H1 (cell line): ENCODE measurements around the gene PDPK1. TPM values are rescaled to one million over a fixed set of nuclear protein-coding genes. Genes with fewer than 3 reads are reported as not detected.
A peak's percentile ranks its signal among the peaks of the same experiment; 100 is the strongest.

ENCODE experiments used
- RFX5 ChIP-seq: IDR thresholded peaks from 2 replicates; pipeline ENCODE4 v1.6.1; 2011; ENCODE audit warnings: low read depth, low read length, improper control_type of control experiment, borderline replicate concordance
- polyA plus RNA-seq, 7 experiments: library from polyadenylated mRNA; depleted of rRNA in 3 of 7; stranded (reverse) in 5 of 7; unstranded in 2 of 7; fragments of >200 nt in 5 of 7; fragments of 200-250 nt in 2 of 7; gene quantifications; 1 replicate in 5 of 7; 2 replicates in 1 of 7; 4 replicates in 1 of 7; pipeline versions ENCODE4 v1.2.1 to v1.2.3, GENCODE V29; 2011 to 2013; ENCODE audit warnings: missing spikeins in 2 of 7, mixed read lengths in 2 of 7
- total RNA-seq: library from RNA; stranded (reverse); fragmentation: NEBNext Ultra II Directional; extraction: Animal tissue kit (Norgen Biotek cat#: 25700); gene quantifications from 2 replicates; pipeline ENCODE4 v1.2.1, GENCODE V29; 2021
- TF ChIP-seq, protein P1 (sequence below): IDR thresholded peaks from 2 replicates; pipeline ENCODE4 v1.6.1; 2012; ENCODE audit warnings: inconsistent platforms

Gene PDPK1
- total and polyA plus RNA-seq, 2 of the 8 experiments (the other 6 are each of a cell fraction or from before 2014, with no cell fraction given) = 17.1 to 27.8 TPM

DNA sequence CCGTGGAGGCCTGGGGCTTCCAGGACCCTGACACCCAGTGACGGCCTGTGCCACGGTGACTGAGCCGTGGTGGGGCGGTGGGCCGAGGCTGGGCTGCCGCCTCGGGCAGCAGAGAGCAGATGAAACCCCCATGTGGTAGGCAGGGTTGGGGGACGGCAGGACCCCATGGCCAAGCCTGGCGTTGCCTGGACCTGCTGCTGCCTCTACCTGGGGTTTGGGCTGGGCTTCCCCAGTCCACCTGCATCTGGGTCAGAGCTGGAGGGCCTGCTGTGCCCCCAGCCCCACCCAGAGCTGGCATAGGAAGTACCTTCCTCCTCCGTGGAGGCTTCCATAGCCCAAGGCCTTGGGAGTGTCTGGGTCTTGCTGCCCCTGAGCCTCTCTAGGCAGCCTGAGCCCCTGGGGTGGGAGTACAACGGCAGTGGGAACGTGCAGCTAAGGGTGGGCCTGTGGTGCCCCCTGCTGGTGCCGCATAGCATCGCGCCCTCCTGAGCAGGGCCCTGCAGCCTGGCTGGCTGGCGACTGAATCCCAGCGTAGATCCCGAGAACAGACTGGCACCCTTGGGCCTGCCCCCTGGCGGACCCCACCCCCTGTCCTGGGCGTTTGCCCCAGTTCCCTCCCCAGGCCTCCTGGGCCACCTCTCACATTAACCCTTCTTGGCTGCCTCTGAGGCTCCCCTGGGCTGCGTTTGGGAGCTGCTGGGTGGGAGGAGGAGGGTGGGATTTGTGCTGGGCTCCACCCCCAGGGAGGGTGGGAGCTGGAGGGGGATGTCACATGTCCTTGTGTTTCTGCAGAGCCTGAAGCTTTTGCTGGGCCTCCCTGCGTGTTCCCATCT is 36.7 kb upstream of the PDPK1 start (continued):
- TF ChIP-seq, protein P1, sequence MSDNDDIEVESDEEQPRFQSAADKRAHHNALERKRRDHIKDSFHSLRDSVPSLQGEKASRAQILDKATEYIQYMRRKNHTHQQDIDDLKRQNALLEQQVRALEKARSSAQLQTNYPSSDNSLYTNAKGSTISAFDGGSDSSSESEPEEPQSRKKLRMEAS = peak; percentile 61
- TF ChIP-seq RFX5 = no peak
